Keratinocyte (primary cell): ENCODE data around the gene SLC2A9. TPM values are rescaled to one million over a fixed set of nuclear protein-coding genes. Genes with fewer than 3 reads are reported as not detected.

Experiments used
- DNase-seq: peaks from one replicate; pipeline ENCODE4 v3.0.0-alpha.2; 2011; ENCODE audit warnings: low read depth, missing footprints, low spot score
- FAIRE-seq: peaks from 2 replicates; lab custom pipeline; 2011; peaks lifted over from hg19 to GRCh38; lab: Jason Lieb, UNC
- H2AFZ ChIP-seq: 2 replicates; pipeline ENCODE4 v1.6.0; 2012; ENCODE audit warnings: low read length, control low read depth, inconsistent platforms; ENCODE audit not compliant: control insufficient read depth
- H3K27ac ChIP-seq: 2 replicates; pipeline ENCODE4 v1.5.1; 2011; ENCODE audit warnings: low read length; ENCODE audit not compliant: control insufficient read depth, insufficient read depth
- H3K27me3 ChIP-seq: 3 replicates; pipeline ENCODE4 v1.6.0; 2011; ENCODE audit warnings: low read length; ENCODE audit not compliant: control insufficient read depth, insufficient read depth; ENCODE audit errors: extremely low read depth
- H3K36me3 ChIP-seq, 2 experiments: 2 replicates in 1 of 2; 3 replicates in 1 of 2; pipeline ENCODE4 v1.5.1; 2011; ENCODE audit warnings: low read length in 2 of 2, mild to moderate bottlenecking in 1 of 2; ENCODE audit not compliant: control insufficient read depth in 2 of 2, insufficient read depth in 2 of 2; ENCODE audit errors: extremely low read depth in 1 of 2
- H3K4me1 ChIP-seq: 3 replicates; pipeline ENCODE4 v1.5.1; 2011; ENCODE audit warnings: low read length; ENCODE audit not compliant: control insufficient read depth, insufficient read depth; ENCODE audit errors: extremely low read depth
- H3K4me2 ChIP-seq: 3 replicates; pipeline ENCODE4 v1.6.0; 2011; ENCODE audit warnings: low read depth, low read length; ENCODE audit not compliant: control insufficient read depth, insufficient read depth; ENCODE audit errors: extremely low read depth
- H3K4me3 ChIP-seq, 3 experiments: fragments of 200-600 bp in 1 of 3; sonication (generic) in 1 of 3; 2 replicates in 2 of 3; 3 replicates in 1 of 3; pipeline ENCODE4 v1.5.1; 2011 to 2016; ENCODE audit warnings: low read length in 3 of 3, mild to moderate bottlenecking in 3 of 3, control low read depth in 2 of 3, inconsistent platforms in 1 of 3, low read depth in 1 of 3, mixed read lengths in 1 of 3, mixed run types in 1 of 3, moderate library complexity in 1 of 3; ENCODE audit not compliant: control insufficient read depth in 2 of 3, insufficient read depth in 2 of 3; ENCODE audit errors: extremely low read depth in 1 of 3
- H3K79me2 ChIP-seq: 2 replicates; pipeline ENCODE4 v1.6.0; 2012; ENCODE audit warnings: low read length; ENCODE audit not compliant: control insufficient read depth, insufficient read depth
- H3K9ac ChIP-seq: 3 replicates; pipeline ENCODE4 v1.6.0; 2011; ENCODE audit warnings: low read length; ENCODE audit not compliant: control insufficient read depth, insufficient read depth; ENCODE audit errors: extremely low read depth
- H3K9me1 ChIP-seq: 3 replicates; pipeline ENCODE4 v1.6.0; 2011; ENCODE audit warnings: low read length; ENCODE audit not compliant: control insufficient read depth, insufficient read depth; ENCODE audit errors: extremely low read depth
- H3K9me3 ChIP-seq: 2 replicates; pipeline ENCODE4 v1.5.1; 2012; ENCODE audit warnings: low read depth, low read length; ENCODE audit not compliant: control insufficient read depth
- H4K20me1 ChIP-seq: 3 replicates; pipeline ENCODE4 v1.6.0; 2011; ENCODE audit warnings: low read length; ENCODE audit not compliant: control insufficient read depth, insufficient read depth; ENCODE audit errors: extremely low read depth
- EZH2 ChIP-seq: IDR thresholded peaks from one replicate; pipeline ENCODE4 v1.6.1; 2012; ENCODE audit warnings: inconsistent platforms, mild to moderate bottlenecking, low read length, moderate library complexity
- dilution Hi-C: fragments of 300-500 bp; cut with MboI; formaldehyde crosslinking; loops from one replicate; pipeline ENCODE4 v1.7.0; 2020; ENCODE audit warnings: low sequenced_read_pairs; ENCODE audit not compliant: extremely low pct_ligation_motif_present
- polyA plus RNA-seq, 5 experiments: library from polyadenylated mRNA; depleted of rRNA in 3 of 5; stranded (reverse) in 3 of 5; stranded (forward) in 1 of 5; unstranded in 1 of 5; fragments of >200 nt; gene quantifications; 1 replicate in 1 of 5; 2 replicates in 3 of 5; 3 replicates in 1 of 5; pipeline versions ENCODE4 v1.2.1 to v1.2.3, GENCODE V29; 2011 to 2012; ENCODE audit warnings: missing spikeins in 2 of 5, low read depth in 1 of 5, low replicate concordance in 1 of 5
- TF ChIP-seq, protein P1 (sequence below), 3 experiments: IDR thresholded peaks in 1 of 3; conservative IDR thresholded peaks in 1 of 3; optimal IDR thresholded peaks in 1 of 3; 2 replicates in 2 of 3; 3 replicates in 1 of 3; pipeline versions ENCODE3 to v1.5.1; 2011; ENCODE audit warnings: low read length in 3 of 3, mild to moderate bottlenecking in 3 of 3, moderate library complexity in 2 of 3, control low read depth in 1 of 3, inconsistent platforms in 1 of 3; ENCODE audit not compliant: insufficient read depth in 2 of 3; ENCODE audit errors: extremely low read depth in 1 of 3

SLC2A9 gene
- polyA plus RNA-seq, 1 donor (not counting 4 experiments of a cell fraction or from before 2014, with no cell fraction given), result 37.3 TPM

DNA sequence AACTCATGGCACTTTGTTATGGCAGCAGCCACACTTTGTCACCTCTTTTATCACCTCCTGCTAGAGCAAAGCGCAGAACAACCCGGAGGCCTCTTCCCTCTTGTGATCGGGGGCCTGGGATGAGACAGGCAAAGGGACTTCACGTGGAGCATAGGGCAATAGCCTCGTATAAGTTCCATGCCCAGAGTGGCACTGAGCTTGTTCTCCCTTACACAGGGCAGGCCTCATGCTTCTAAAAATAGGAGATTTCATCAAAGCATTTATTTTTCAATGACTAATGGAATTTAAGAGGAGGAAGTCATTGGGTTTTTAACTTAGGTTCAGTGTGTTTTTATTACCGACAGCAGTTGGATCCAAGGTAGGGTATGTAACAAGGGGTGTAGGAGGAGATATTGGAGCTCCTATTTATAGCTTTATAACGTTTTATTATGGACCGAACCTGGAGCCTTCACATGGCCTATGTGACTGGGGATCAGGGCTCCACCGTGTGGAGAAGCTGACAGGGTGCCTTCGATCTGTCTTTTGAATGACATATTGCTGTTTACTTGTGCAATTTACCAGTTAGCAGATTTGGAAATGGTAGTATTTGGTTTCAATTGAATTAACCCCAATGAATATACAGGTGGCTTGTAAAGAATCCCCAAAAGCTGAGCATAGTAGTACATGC, 93.8 kb downstream of the SLC2A9 start:
- no peak overlapping the region for H3K4me3 ChIP-seq
- H3K9me1 ChIP-seq, result peaks cover 2% of the 10 kb centered on the region
- H3K79me2 ChIP-seq, result no peaks in the 10 kb centered on the region
- DNase-seq (no peak), FAIRE-seq (no peak)
- H3K27ac ChIP-seq, result no peak overlapping the region
- dilution Hi-C loops, result no loop called here
- no peak overlapping the region for H3K4me2 ChIP-seq
- no peak overlapping the region for H3K9ac ChIP-seq
- peaks cover under 1 to 12% of the 10 kb centered on the region in 2 experiments for H3K36me3 ChIP-seq
- H3K9me3 ChIP-seq, result no peaks in the 10 kb centered on the region
- TF ChIP-seq, protein P1, sequence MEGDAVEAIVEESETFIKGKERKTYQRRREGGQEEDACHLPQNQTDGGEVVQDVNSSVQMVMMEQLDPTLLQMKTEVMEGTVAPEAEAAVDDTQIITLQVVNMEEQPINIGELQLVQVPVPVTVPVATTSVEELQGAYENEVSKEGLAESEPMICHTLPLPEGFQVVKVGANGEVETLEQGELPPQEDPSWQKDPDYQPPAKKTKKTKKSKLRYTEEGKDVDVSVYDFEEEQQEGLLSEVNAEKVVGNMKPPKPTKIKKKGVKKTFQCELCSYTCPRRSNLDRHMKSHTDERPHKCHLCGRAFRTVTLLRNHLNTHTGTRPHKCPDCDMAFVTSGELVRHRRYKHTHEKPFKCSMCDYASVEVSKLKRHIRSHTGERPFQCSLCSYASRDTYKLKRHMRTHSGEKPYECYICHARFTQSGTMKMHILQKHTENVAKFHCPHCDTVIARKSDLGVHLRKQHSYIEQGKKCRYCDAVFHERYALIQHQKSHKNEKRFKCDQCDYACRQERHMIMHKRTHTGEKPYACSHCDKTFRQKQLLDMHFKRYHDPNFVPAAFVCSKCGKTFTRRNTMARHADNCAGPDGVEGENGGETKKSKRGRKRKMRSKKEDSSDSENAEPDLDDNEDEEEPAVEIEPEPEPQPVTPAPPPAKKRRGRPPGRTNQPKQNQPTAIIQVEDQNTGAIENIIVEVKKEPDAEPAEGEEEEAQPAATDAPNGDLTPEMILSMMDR (optimal IDR thresholded peaks at IDR 0.05 in 1 of 3, IDR thresholded peaks at IDR 0.05 in 1 of 3, conservative IDR thresholded peaks at IDR 0.05 in 1 of 3; ENCODE audit: extremely low read depth in 1 of 3, insufficient read depth in 2 of 3, low read length in 3 of 3), result no peak
- H3K4me1 ChIP-seq, result peaks cover 16% of the 10 kb centered on the region
- no peaks in the 10 kb centered on the region for H3K27me3 ChIP-seq
- no peak overlapping the region for H2AFZ ChIP-seq
- H4K20me1 ChIP-seq, result peaks cover 2% of the 10 kb centered on the region

DNA sequence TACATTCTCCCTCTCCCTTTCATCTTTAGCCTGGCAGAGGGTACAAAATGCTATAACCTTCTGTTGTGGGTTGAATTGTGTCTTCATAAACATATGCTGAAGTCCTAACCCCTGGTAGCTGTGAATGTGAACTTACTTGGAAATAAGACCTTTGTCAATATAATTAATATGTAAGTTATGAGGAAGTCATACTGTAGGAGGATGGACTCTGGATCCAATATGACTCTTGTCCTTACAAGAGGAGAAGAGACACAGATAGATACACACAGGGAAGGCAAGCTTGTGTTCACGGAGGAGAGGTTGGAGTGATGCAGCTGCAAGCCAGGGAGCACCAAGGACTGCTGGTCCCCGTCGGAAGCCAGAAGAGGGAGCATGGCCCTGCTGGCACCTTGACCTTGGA, 94.7 kb downstream of the SLC2A9 start:
- DNase-seq (no peak), FAIRE-seq (no peak)
- Histone ChIP-seq H3K27ac (no peak overlapping the region), H3K9me1 (peaks cover 2% of the 10 kb centered on the region), H3K36me3 (peaks cover 0 to 12% of the 10 kb centered on the region in 2 experiments), H3K79me2 (no peaks in the 10 kb centered on the region), H3K4me3 (no peak overlapping the region), H3K4me1 (peaks cover 16% of the 10 kb centered on the region), H3K9ac (no peak overlapping the region), H3K9me3 (no peaks in the 10 kb centered on the region), H2AFZ (no peak overlapping the region), H3K27me3 (no peaks in the 10 kb centered on the region), H4K20me1 (peaks cover 2% of the 10 kb centered on the region), H3K4me2 (no peak overlapping the region)
- dilution Hi-C loops, result no loop called here
- TF ChIP-seq EZH2, result no peak
- TF ChIP-seq, protein P1 (optimal IDR thresholded peaks at IDR 0.05 in 1 of 3, IDR thresholded peaks at IDR 0.05 in 1 of 3, conservative IDR thresholded peaks at IDR 0.05 in 1 of 3; ENCODE audit: extremely low read depth in 1 of 3, insufficient read depth in 2 of 3, low read length in 3 of 3), result no peak
